ENCODE data around the gene NT5M. TPM values are rescaled to one million over a fixed set of nuclear protein-coding genes. Genes with fewer than 3 reads are reported as not detected.

NT5M gene
- total RNA-seq, 1 experiment from 2014 or later = 23.6 TPM

GRCh38 chr17:17322516-17323510, 19.6 kb downstream of the NT5M start:
- no peak overlapping the region for H2AFZ ChIP-seq (ENCODE audit: low read length)

GRCh38 chr17:17324616-17325015, 21.4 kb downstream of the NT5M start:
- Histone ChIP-seq H3K9me3 (ENCODE audit: low read length) (no peaks in the 10 kb centered on the region), H3K4me2 (ENCODE audit: low read depth, low read length, poor library complexity, severe bottlenecking) (no peak overlapping the region), H2AFZ (ENCODE audit: low read length) (no peak overlapping the region), H3K27ac (ENCODE audit: low read length) (no peak overlapping the region), H3K4me3 (ENCODE audit: low read length) (no peak overlapping the region), H3K36me3 (ENCODE audit: insufficient read depth, low read length) (0 out of 2 replicates have a peak, but pooled peaks cover 8% of the 10 kb centered on the region), H3K9me2 (replicated peaks; ENCODE audit: insufficient read depth, low read length) (no peaks in the 10 kb centered on the region), H3K4me1 (ENCODE audit: low read length) (no peaks in the 10 kb centered on the region), H4K20me1 (ENCODE audit: insufficient read depth, low read depth, low read length) (no peaks in the 10 kb centered on the region), H3K79me2 (ENCODE audit: low read length) (no peaks in the 10 kb centered on the region), H3K27me3 (ENCODE audit: low read length) (no peaks in the 10 kb centered on the region), H3K9ac (ENCODE audit: low read length) (no peak overlapping the region)
- no peak for DNase-seq

More at GRCh38 chr17:17322516-17323510, 19.6 kb downstream of the NT5M start:
- Histone ChIP-seq H3K9me3 (ENCODE audit: low read length) (no peaks in the 10 kb centered on the region), H3K36me3 (ENCODE audit: insufficient read depth, low read length) (0 out of 2 replicates have a peak, but pooled peaks cover 8% of the 10 kb centered on the region), H3K27ac (ENCODE audit: low read length) (no peak overlapping the region), H3K9ac (ENCODE audit: low read length) (no peak overlapping the region), H3K79me2 (ENCODE audit: low read length) (no peaks in the 10 kb centered on the region), H3K4me3 (ENCODE audit: low read length) (no peak overlapping the region), H4K20me1 (ENCODE audit: insufficient read depth, low read depth, low read length) (no peaks in the 10 kb centered on the region), H3K27me3 (ENCODE audit: low read length) (no peaks in the 10 kb centered on the region), H3K9me2 (replicated peaks; ENCODE audit: insufficient read depth, low read length) (no peaks in the 10 kb centered on the region), H3K4me2 (ENCODE audit: low read depth, low read length, poor library complexity, severe bottlenecking) (no peak overlapping the region), H3K4me1 (ENCODE audit: low read length) (no peaks in the 10 kb centered on the region)
- no peak for DNase-seq

GRCh38 chr17:17325228-17325627, 22.1 kb downstream of the NT5M start:
- Histone ChIP-seq H3K9me3 (ENCODE audit: low read length) (no peaks in the 10 kb centered on the region), H3K4me1 (ENCODE audit: low read length) (no peaks in the 10 kb centered on the region), H3K4me2 (ENCODE audit: low read depth, low read length, poor library complexity, severe bottlenecking) (no peak overlapping the region), H2AFZ (ENCODE audit: low read length) (no peak overlapping the region), H3K9me2 (replicated peaks; ENCODE audit: insufficient read depth, low read length) (no peaks in the 10 kb centered on the region), H3K36me3 (ENCODE audit: insufficient read depth, low read length) (0 out of 2 replicates have a peak, but pooled peaks cover 8% of the 10 kb centered on the region), H3K79me2 (ENCODE audit: low read length) (no peaks in the 10 kb centered on the region), H4K20me1 (ENCODE audit: insufficient read depth, low read depth, low read length) (no peaks in the 10 kb centered on the region), H3K27ac (ENCODE audit: low read length) (no peak overlapping the region), H3K4me3 (ENCODE audit: low read length) (no peak overlapping the region), H3K27me3 (ENCODE audit: low read length) (no peaks in the 10 kb centered on the region), H3K9ac (ENCODE audit: low read length) (no peak overlapping the region)
- DNase-seq = no peak

GRCh38 chr17:17325816-17326215, 22.6 kb downstream of the NT5M start:
- no peaks in the 10 kb centered on the region for H3K9me3 ChIP-seq (ENCODE audit: low read length)
- DNase-seq = no peak
- no peak overlapping the region for H2AFZ ChIP-seq (ENCODE audit: low read length)
- H3K4me1 ChIP-seq (ENCODE audit: low read length) = no peaks in the 10 kb centered on the region
- H3K36me3 ChIP-seq (ENCODE audit: insufficient read depth, low read length) = 0 out of 2 replicates have a peak, but pooled peaks cover 8% of the 10 kb centered on the region
- H3K4me2 ChIP-seq (ENCODE audit: low read depth, low read length, poor library complexity, severe bottlenecking) = no peak overlapping the region
- H3K79me2 ChIP-seq (ENCODE audit: low read length) = no peaks in the 10 kb centered on the region
- no peaks in the 10 kb centered on the region for H3K27me3 ChIP-seq (ENCODE audit: low read length)
- H3K27ac ChIP-seq (ENCODE audit: low read length) = no peak overlapping the region
- no peaks in the 10 kb centered on the region for H4K20me1 ChIP-seq (ENCODE audit: insufficient read depth, low read depth, low read length)
- no peak overlapping the region for H3K9ac ChIP-seq (ENCODE audit: low read length)
- no peaks in the 10 kb centered on the region for H3K9me2 ChIP-seq (replicated peaks; ENCODE audit: insufficient read depth, low read length)
- no peak overlapping the region for H3K4me3 ChIP-seq (ENCODE audit: low read length)

- Histone ChIP-seq H2AFZ (ENCODE audit: low read length) (no peak overlapping the region), H4K20me1 (ENCODE audit: insufficient read depth, low read depth, low read length) (no peaks in the 10 kb centered on the region), H3K36me3 (ENCODE audit: insufficient read depth, low read length) (0 out of 2 replicates have a peak, but pooled peaks cover 8% of the 10 kb centered on the region), H3K9ac (ENCODE audit: low read length) (no peak overlapping the region), H3K4me1 (ENCODE audit: low read length) (no peaks in the 10 kb centered on the region), H3K79me2 (ENCODE audit: low read length) (no peaks in the 10 kb centered on the region), H3K27me3 (ENCODE audit: low read length) (no peaks in the 10 kb centered on the region), H3K4me3 (ENCODE audit: low read length) (no peak overlapping the region), H3K9me3 (ENCODE audit: low read length) (no peaks in the 10 kb centered on the region), H3K9me2 (replicated peaks; ENCODE audit: insufficient read depth, low read length) (no peaks in the 10 kb centered on the region), H3K4me2 (ENCODE audit: low read depth, low read length, poor library complexity, severe bottlenecking) (no peak overlapping the region), H3K27ac (ENCODE audit: low read length) (no peak overlapping the region)
- DNase-seq = no peak
Observed at GRCh38 chr17:17326275-17326875, 23.2 kb downstream of the NT5M start.

- Histone ChIP-seq H3K9me2 (replicated peaks; ENCODE audit: insufficient read depth, low read length) (no peaks in the 10 kb centered on the region), H3K27me3 (ENCODE audit: low read length) (no peaks in the 10 kb centered on the region), H3K9me3 (ENCODE audit: low read length) (no peaks in the 10 kb centered on the region), H3K36me3 (ENCODE audit: insufficient read depth, low read length) (0 out of 2 replicates have a peak, but pooled peaks cover 7% of the 10 kb centered on the region), H3K4me2 (ENCODE audit: low read depth, low read length, poor library complexity, severe bottlenecking) (no peak overlapping the region), H3K79me2 (ENCODE audit: low read length) (no peaks in the 10 kb centered on the region), H2AFZ (ENCODE audit: low read length) (no peak overlapping the region), H3K4me3 (ENCODE audit: low read length) (no peak overlapping the region), H3K9ac (ENCODE audit: low read length) (no peak overlapping the region), H3K4me1 (ENCODE audit: low read length) (no peaks in the 10 kb centered on the region), H4K20me1 (ENCODE audit: insufficient read depth, low read depth, low read length) (no peaks in the 10 kb centered on the region), H3K27ac (ENCODE audit: low read length) (no peak overlapping the region)
- DNase-seq = no peak
Observed at GRCh38 chr17:17328251-17328650, 25.1 kb downstream of the NT5M start.

GRCh38 chr17:17341452-17341851, 38.3 kb downstream of the NT5M start:
- no peak overlapping the region for H2AFZ ChIP-seq (ENCODE audit: low read length)
- H4K20me1 ChIP-seq (ENCODE audit: insufficient read depth, low read depth, low read length) = no peaks in the 10 kb centered on the region
- no peaks in the 10 kb centered on the region for H3K9me3 ChIP-seq (ENCODE audit: low read length)
- H3K79me2 ChIP-seq (ENCODE audit: low read length) = no peaks in the 10 kb centered on the region
- H3K27ac ChIP-seq (ENCODE audit: low read length) = no peak overlapping the region
- H3K4me2 ChIP-seq (ENCODE audit: low read depth, low read length, poor library complexity, severe bottlenecking) = no peak overlapping the region
- no peaks in the 10 kb centered on the region for H3K9me2 ChIP-seq (replicated peaks; ENCODE audit: insufficient read depth, low read length)
- H3K36me3 ChIP-seq (ENCODE audit: insufficient read depth, low read length) = peaks cover 4% of the 10 kb centered on the region; the same call in 1 of the 2 replicates
- H3K9ac ChIP-seq (ENCODE audit: low read length) = no peak overlapping the region
- no peaks in the 10 kb centered on the region for H3K27me3 ChIP-seq (ENCODE audit: low read length)
- no peak overlapping the region for H3K4me3 ChIP-seq (ENCODE audit: low read length)
- H3K4me1 ChIP-seq (ENCODE audit: low read length) = no peaks in the 10 kb centered on the region
- DNase-seq = no peak
